ENCODE results near the gene CD47. TPM values are rescaled to one million over a fixed set of nuclear protein-coding genes. Genes with fewer than 3 reads are reported as not detected.

CD47 gene
- total RNA-seq, 2 experiments from 2014 or later: 88.7 to 91.6 TPM

- POLR2A ChIA-PET: interaction anchor here (1.0 kb wide), 1 partner anchor 8 kb away, joined by 3 read pairs; no protein-coding TSS in a partner anchor
- intact Hi-C loops (cut with micrococcal nuclease): no loop called here
- Mint-ChIP-seq H3K4me1 (ENCODE audit: low read depth) (peaks cover 3% of the 10 kb centered on the region), H3K36me3 (ENCODE audit: low read depth) (no peaks in the 10 kb centered on the region), H3K4me3 (no peak overlapping the region), H3K27me3 (peaks cover 7% of the 10 kb centered on the region), H3K9me3 (no peaks in the 10 kb centered on the region), H3K27ac (no peak overlapping the region)
- CTCF ChIA-PET: no interaction called here
- DNase-seq: no peak
- no peak for ATAC-seq
- TF ChIP-seq CTCF (IDR thresholded peaks at IDR 0.05): no peak
Observed at GRCh38 chr3:108008106-108008505, 82.7 kb downstream of the CD47 start.

GRCh38 chr3:108006881-108007331 lies 83.9 kb downstream of the CD47 start:
- intact Hi-C loops (cut with micrococcal nuclease): no loop called here
- POLR2A ChIA-PET: interaction anchor here (0.8 to 1.0 kb wide), 2 partner anchors 10 to 18 kb away, joined by 3 read pairs; no protein-coding TSS in a partner anchor
- Mint-ChIP-seq H3K36me3 (ENCODE audit: low read depth) (no peaks in the 10 kb centered on the region), H3K4me3 (no peak overlapping the region), H3K27me3 (peaks cover 7% of the 10 kb centered on the region), H3K4me1 (ENCODE audit: low read depth) (peaks cover 3% of the 10 kb centered on the region), H3K27ac (no peak overlapping the region), H3K9me3 (no peaks in the 10 kb centered on the region)
- CTCF ChIA-PET: no interaction called here
- ATAC-seq: no peak
- no peak for DNase-seq
- no peak for TF ChIP-seq CTCF (IDR thresholded peaks at IDR 0.05)

GRCh38 chr3:108006077-108006771 lies 84.6 kb downstream of the CD47 start:
- intact Hi-C loops (cut with micrococcal nuclease): no loop called here
- H3K27me3 Mint-ChIP-seq: peaks cover 7% of the 10 kb centered on the region
- no peak overlapping the region for H3K27ac Mint-ChIP-seq
- POLR2A ChIA-PET: interaction anchor here (0.8 kb wide), 1 partner anchor 18 kb away, joined by 3 read pairs; no protein-coding TSS in a partner anchor
- peaks cover 3% of the 10 kb centered on the region for H3K4me1 Mint-ChIP-seq (ENCODE audit: low read depth)
- ATAC-seq (no peak), DNase-seq (no peak)
- H3K36me3 Mint-ChIP-seq (ENCODE audit: low read depth): no peaks in the 10 kb centered on the region
- TF ChIP-seq CTCF (IDR thresholded peaks at IDR 0.05): no peak
- no peaks in the 10 kb centered on the region for H3K9me3 Mint-ChIP-seq
- H3K4me3 Mint-ChIP-seq: no peak overlapping the region
- CTCF ChIA-PET: no interaction called here

GRCh38 chr3:108004647-108005046 lies 86.2 kb downstream of the CD47 start:
- Mint-ChIP-seq H3K9me3 (no peaks in the 10 kb centered on the region), H3K27ac (no peak overlapping the region), H3K4me3 (no peak overlapping the region), H3K36me3 (ENCODE audit: low read depth) (no peaks in the 10 kb centered on the region), H3K27me3 (peaks cover 7% of the 10 kb centered on the region), H3K4me1 (ENCODE audit: low read depth) (peaks cover 3% of the 10 kb centered on the region)
- no peak for ATAC-seq
- TF ChIP-seq CTCF (IDR thresholded peaks at IDR 0.05): no peak
- DNase-seq: no peak
- POLR2A ChIA-PET: no interaction called here
- CTCF ChIA-PET: no interaction called here
- intact Hi-C loops (cut with micrococcal nuclease): no loop called here

GRCh38 chr3:108001457-108001856 lies 89.4 kb downstream of the CD47 start:
- Mint-ChIP-seq H3K27ac (no peak overlapping the region), H3K9me3 (no peaks in the 10 kb centered on the region), H3K27me3 (peaks cover 7% of the 10 kb centered on the region), H3K36me3 (ENCODE audit: low read depth) (no peaks in the 10 kb centered on the region), H3K4me3 (no peak overlapping the region), H3K4me1 (ENCODE audit: low read depth) (peaks cover 3% of the 10 kb centered on the region)
- TF ChIP-seq CTCF (IDR thresholded peaks at IDR 0.05): no peak
- ATAC-seq: no peak
- ChIA-PET POLR2A (interaction anchor here (1.1 to 1.7 kb wide), 2 partner anchors 14 to 132 kb away, joined by 3 to 4 read pairs; no protein-coding TSS in a partner anchor), CTCF (interaction anchor here (1.2 to 1.3 kb wide), 2 partner anchors 34 to 73 kb away, joined by 3 to 4 read pairs; no protein-coding TSS in a partner anchor)
- intact Hi-C loops (cut with micrococcal nuclease): no loop called here
- no peak for DNase-seq

Data from activated CD8-positive, alpha-beta T cell treated with anti-CD3 and anti-CD28 coated beads for 36 hours (primary cell).